GM10248 (cell line): ENCODE measurements around the gene SELENOW.
A peak's percentile ranks its signal among the peaks of the same experiment; 100 is the strongest.
"Not testable (repeated sequence)": the region's sequence is repeated elsewhere in the genome, so short reads cannot be mapped to it uniquely, and the experiment has no call there.

Source experiments
- CTCF ChIA-PET: fragments of 300-600 bp; sonication (Branson Sonifier 250); formaldehyde crosslinking; extraction: SDS; loops from one replicate; lab custom pipeline; 2021; ENCODE audit warnings: antibody characterized with exemption; lab: Yijun Ruan, JAX
- POLR2A ChIA-PET: fragments of 350-650 bp; sonication (Branson Sonifier 250); formaldehyde crosslinking; extraction: SDS; loops from one replicate; lab custom pipeline; 2020; ENCODE audit warnings: antibody characterized with exemption; lab: Yijun Ruan, JAX
- DNase-seq: peaks from one replicate; pipeline ENCODE4 v3.0.0; 2012; ENCODE audit errors: extremely low spot score
- CTCF ChIP-seq: IDR thresholded peaks from 2 replicates; pipeline ENCODE4 v1.5.1; 2012; ENCODE audit warnings: mild to moderate bottlenecking, low read depth; ENCODE audit errors: extremely low read depth, missing control alignments, control extremely low read depth

Gene SELENOW

GRCh38 chr19:47802521-47803043, 24.1 kb downstream of the SELENOW start:
- CTCF ChIA-PET = no interaction called here
- POLR2A ChIA-PET = no interaction called here
- TF ChIP-seq CTCF = no peak
- DNase-seq = no peak

GRCh38 chr19:47803148-47803547, 24.6 kb downstream of the SELENOW start:
- POLR2A ChIA-PET, DNase-seq, CTCF ChIA-PET: not testable (repeated sequence)

- CTCF ChIA-PET, DNase-seq: not testable (repeated sequence)
Measured at GRCh38 chr19:47803671-47804070, 25.2 kb downstream of the SELENOW start.

DNA sequence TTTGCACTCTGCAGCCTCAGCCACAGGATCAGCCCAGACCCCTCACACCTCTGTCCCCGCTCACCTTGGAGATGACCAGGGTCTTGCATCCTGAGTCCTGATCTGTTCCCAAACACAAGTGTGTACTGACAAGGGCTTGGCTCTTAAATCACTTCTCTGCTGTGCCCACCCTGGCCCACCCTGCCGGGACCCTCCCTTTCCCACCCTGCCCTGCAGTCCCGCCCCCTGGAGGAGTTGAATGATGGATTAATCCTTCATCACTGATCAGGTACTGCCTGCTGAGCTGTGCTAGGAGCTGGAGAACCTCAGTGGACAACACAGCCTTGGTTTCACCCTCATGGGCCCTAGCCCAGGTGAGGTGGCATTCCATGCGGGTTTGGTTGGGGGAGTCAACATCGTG, 25.9 kb downstream of the SELENOW start, which contains the start of gene TPRX1:
TSS of gene TPRX1 (minus strand) at position 101 of the 400 bp plus-strand sequence. CDS start at position 89, 12 bp downstream.
- POLR2A ChIA-PET, DNase-seq: not testable (repeated sequence)
- CTCF ChIA-PET = interaction anchor here (1.2 kb wide), 1 partner anchor 10 kb away, joined by 3 read pairs; no protein-coding TSS in a partner anchor

More at GRCh38 chr19:47803671-47804070, 25.2 kb downstream of the SELENOW start:
- POLR2A ChIA-PET = not testable (repeated sequence)

DNA sequence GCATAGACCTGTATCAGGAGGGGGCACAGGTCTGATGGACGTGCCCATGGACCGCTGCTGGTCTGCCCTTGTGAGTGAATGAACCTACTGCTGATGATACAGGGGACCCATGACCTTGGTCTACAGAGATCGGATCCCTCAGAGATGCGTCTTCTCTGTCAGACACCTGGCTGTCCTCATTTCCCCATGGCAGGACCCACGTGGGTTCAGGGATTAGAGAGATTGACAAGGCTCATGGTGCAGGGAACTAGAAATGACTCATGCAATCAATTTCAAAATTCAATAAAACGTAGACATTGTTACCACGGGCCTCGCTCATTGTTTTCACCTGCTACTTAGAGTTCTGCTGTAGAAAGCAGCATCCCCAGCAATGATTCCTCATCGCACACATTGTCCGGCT, 26.8 kb downstream of the SELENOW start:
- ChIA-PET CTCF (interaction anchor here (0.8 to 1.3 kb wide), 3 partner anchors 9 to 14 kb away, joined by 3 to 4 read pairs (median 3); no protein-coding TSS in a partner anchor), POLR2A (no interaction called here)
- TF ChIP-seq CTCF = no peak
- DNase-seq = no peak

- CTCF ChIA-PET = interaction anchor here (0.8 to 1.5 kb wide), 5 partner anchors 12 to 370 kb away, joined by 3 to 4 read pairs (median 3); partner anchors contain the start of gene EHD2
- POLR2A ChIA-PET = no interaction called here
- DNase-seq = no peak
- no peak for TF ChIP-seq CTCF
Measured at GRCh38 chr19:47806435-47806834, 27.9 kb downstream of the SELENOW start.

DNA sequence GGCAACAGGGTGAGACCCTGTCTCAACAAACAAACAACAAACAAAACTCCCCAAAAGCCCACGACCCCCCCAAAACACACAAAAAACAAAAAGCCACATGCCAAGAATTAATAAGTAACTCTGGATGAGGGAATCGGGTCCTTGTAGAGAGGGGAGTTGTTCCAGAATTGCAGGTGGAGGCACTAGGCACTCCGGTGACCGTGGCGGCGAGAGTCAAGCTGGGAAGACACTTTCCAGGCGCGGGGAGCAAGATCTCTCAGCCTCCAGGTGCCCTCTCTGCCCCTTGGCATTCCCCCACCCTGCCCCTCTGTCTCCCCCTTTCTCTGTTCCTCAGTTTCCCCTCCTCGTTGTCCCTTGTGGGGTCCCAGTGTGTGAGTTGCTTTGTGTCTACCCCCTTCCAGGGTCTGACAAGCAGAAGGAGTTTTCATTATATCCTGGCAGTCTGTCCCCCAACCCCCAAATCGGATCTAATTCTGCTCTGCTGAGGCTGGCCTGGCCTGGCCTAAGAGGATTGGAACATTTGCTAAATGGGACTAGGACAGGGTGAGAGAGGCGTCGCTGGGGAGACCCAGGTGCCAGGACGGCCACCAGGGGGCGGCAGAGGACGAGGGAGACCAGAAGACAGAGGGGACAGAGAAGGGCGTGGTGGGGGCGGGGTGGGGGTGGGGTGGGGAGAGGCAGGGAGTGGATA, 34.9 kb downstream of the SELENOW start:
- ChIA-PET CTCF (interaction anchor here (1.2 kb wide), 1 partner anchor 10 kb away, joined by 8 read pairs; no protein-coding TSS in a partner anchor), POLR2A (no interaction called here)
- peak; percentile 83 for DNase-seq
- TF ChIP-seq CTCF = peak; percentile 95

DNA sequence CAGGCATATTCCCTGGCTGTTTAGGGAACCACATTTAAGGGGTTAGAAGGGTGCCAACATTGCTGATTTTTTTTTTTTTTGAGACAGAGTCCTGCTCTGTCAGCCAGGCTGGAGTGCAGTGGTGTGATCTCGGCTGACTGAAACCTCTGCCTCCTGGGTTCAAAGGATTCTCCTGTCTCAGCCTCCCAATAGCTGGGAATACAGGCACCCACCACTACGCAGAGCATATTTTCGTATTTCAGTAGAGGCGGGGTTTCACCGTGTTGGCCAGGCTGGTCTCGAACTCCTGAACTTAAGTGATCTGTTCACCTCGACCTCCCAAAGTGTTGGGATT, 35.5 kb downstream of the SELENOW start:
- ChIA-PET POLR2A (no interaction called here), CTCF (interaction anchor here (0.8 to 1.2 kb wide), 5 partner anchors 9 to 173 kb away, joined by 3 to 8 read pairs (median 7); no protein-coding TSS in a partner anchor)
- no peak for TF ChIP-seq CTCF
- DNase-seq = no peak

- DNase-seq, POLR2A ChIA-PET: not testable (repeated sequence)
- CTCF ChIA-PET = interaction anchor here (0.8 to 2.2 kb wide), 4 partner anchors 10 to 387 kb away, joined by 3 to 5 read pairs (median 4); no protein-coding TSS in a partner anchor
Measured at GRCh38 chr19:47816270-47816669, 37.8 kb downstream of the SELENOW start.

DNA sequence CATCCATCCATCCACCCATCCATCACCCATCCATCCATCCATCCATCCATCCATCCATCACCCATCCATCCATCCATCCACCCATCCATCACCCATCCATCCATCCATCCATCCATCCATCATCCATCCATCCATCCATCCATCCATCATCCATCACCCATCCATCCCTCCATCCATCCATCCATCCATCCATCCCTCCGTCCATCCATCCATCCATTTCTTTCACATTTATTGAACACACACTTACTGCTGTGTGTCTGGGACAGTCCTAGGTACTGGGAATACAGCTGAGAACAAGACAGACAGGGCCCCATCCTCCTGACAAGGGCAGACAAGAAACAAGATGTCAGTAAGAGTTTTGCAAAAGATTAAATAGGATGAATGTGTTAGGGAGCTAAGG, 39.7 kb downstream of the SELENOW start:
- POLR2A ChIA-PET, DNase-seq: not testable (repeated sequence)
- CTCF ChIA-PET = interaction anchor here (1.3 kb wide), 1 partner anchor 12 kb away, joined by 3 read pairs; no protein-coding TSS in a partner anchor
